ENCODE results near the gene LANCL3. TPM values are rescaled to one million over a fixed set of nuclear protein-coding genes. Genes with fewer than 3 reads are reported as not detected.

The LANCL3 gene
- total RNA-seq, 1 donor from 2014 or later, result 0.02 TPM

- no peak for DNase-seq (ENCODE audit: low spot score)
- no peaks in the 10 kb centered on the region for H3F3A ChIP-seq (ENCODE audit: low read depth)
- peaks cover 4% of the 10 kb centered on the region for H3K9me3 ChIP-seq (ENCODE audit: low read depth)
- H3K27ac ChIP-seq, result no peak overlapping the region
- no peak overlapping the region for H3K4me2 ChIP-seq
- no peaks in the 10 kb centered on the region for H4K20me1 ChIP-seq (ENCODE audit: low read depth)
- H3K9ac ChIP-seq, result no peak overlapping the region
- H3K4me1 Mint-ChIP-seq, result no peaks in the 10 kb centered on the region
- H3K27me3 Mint-ChIP-seq (ENCODE audit: insufficient read depth, low read depth), result no peaks in the 10 kb centered on the region
- no peaks in the 10 kb centered on the region for H3K36me3 ChIP-seq
- H3K4me3 ChIP-seq, result no peak overlapping the region
- no peak overlapping the region for H3K4me3 Mint-ChIP-seq
- H3K79me2 ChIP-seq (ENCODE audit: low read depth), result no peaks in the 10 kb centered on the region
- no peaks in the 10 kb centered on the region for H3K9me3 Mint-ChIP-seq
- H3K27ac Mint-ChIP-seq, result no peak overlapping the region
- H2AFZ ChIP-seq (replicated peaks), result no peak overlapping the region
- H3K36me3 Mint-ChIP-seq, result no peaks in the 10 kb centered on the region
- no peaks in the 10 kb centered on the region for H3K4me1 ChIP-seq
- H3K27me3 ChIP-seq, result no peaks in the 10 kb centered on the region
- TF ChIP-seq EZH2 (IDR thresholded peaks at IDR 0.05) (no peak), EZH2phosphoT487 (IDR thresholded peaks at IDR 0.05) (no peak)
- TF ChIP-seq, protein P1, sequence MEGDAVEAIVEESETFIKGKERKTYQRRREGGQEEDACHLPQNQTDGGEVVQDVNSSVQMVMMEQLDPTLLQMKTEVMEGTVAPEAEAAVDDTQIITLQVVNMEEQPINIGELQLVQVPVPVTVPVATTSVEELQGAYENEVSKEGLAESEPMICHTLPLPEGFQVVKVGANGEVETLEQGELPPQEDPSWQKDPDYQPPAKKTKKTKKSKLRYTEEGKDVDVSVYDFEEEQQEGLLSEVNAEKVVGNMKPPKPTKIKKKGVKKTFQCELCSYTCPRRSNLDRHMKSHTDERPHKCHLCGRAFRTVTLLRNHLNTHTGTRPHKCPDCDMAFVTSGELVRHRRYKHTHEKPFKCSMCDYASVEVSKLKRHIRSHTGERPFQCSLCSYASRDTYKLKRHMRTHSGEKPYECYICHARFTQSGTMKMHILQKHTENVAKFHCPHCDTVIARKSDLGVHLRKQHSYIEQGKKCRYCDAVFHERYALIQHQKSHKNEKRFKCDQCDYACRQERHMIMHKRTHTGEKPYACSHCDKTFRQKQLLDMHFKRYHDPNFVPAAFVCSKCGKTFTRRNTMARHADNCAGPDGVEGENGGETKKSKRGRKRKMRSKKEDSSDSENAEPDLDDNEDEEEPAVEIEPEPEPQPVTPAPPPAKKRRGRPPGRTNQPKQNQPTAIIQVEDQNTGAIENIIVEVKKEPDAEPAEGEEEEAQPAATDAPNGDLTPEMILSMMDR (IDR thresholded peaks at IDR 0.05), result no peak
These were observed 95.7 kb downstream of the LANCL3 start for GRCh38 chrX:37667141-37667540.

GRCh38 chrX:37672563-37672962 lies 101.1 kb downstream of the LANCL3 start:
- Mint-ChIP-seq H3K27ac (no peak overlapping the region), H3K4me1 (no peaks in the 10 kb centered on the region), H3K27me3 (ENCODE audit: insufficient read depth, low read depth) (no peaks in the 10 kb centered on the region), H3K36me3 (no peaks in the 10 kb centered on the region), H3K4me3 (no peak overlapping the region), H3K9me3 (no peaks in the 10 kb centered on the region)
- Histone ChIP-seq H3K4me2 (no peak overlapping the region), H3K36me3 (no peaks in the 10 kb centered on the region), H3K4me3 (no peak overlapping the region), H4K20me1 (ENCODE audit: low read depth) (no peaks in the 10 kb centered on the region), H3F3A (ENCODE audit: low read depth) (no peaks in the 10 kb centered on the region), H3K27ac (no peak overlapping the region), H3K9me3 (ENCODE audit: low read depth) (peaks cover 4% of the 10 kb centered on the region), H3K9ac (no peak overlapping the region), H3K4me1 (no peaks in the 10 kb centered on the region), H2AFZ (replicated peaks) (no peak overlapping the region), H3K27me3 (no peaks in the 10 kb centered on the region), H3K79me2 (ENCODE audit: low read depth) (no peaks in the 10 kb centered on the region)
- TF ChIP-seq, protein P1 (IDR thresholded peaks at IDR 0.05), result no peak
- TF ChIP-seq EZH2phosphoT487 (IDR thresholded peaks at IDR 0.05) (no peak), EZH2 (IDR thresholded peaks at IDR 0.05) (no peak)
- no peak for DNase-seq (ENCODE audit: low spot score)

DNA sequence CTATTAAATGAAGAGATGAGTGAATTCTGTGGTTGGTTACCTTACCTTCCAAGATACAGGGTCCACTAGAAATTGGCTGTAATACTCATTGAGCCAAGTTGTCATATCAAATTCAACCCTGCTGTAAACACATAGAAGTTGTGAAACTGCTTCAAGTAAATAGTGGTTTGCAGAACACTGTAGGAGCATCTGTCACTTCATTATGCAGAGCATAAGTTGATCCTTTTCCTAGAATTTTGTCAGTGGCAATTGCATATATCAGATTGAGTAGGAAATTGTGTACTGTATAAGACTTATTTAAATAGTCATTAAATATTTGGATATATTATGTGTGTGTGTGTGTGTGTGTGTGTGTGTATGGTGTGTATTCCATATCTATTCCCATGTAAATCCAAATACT lies 105.3 kb downstream of the LANCL3 start:
- no peaks in the 10 kb centered on the region for H3K27me3 Mint-ChIP-seq (ENCODE audit: insufficient read depth, low read depth)
- H3K27me3 ChIP-seq, result no peaks in the 10 kb centered on the region
- no peaks in the 10 kb centered on the region for H3F3A ChIP-seq (ENCODE audit: low read depth)
- no peak overlapping the region for H3K4me3 Mint-ChIP-seq
- no peak for DNase-seq (ENCODE audit: low spot score)
- H3K9me3 Mint-ChIP-seq, result no peaks in the 10 kb centered on the region
- no peak overlapping the region for H3K9ac ChIP-seq
- no peak overlapping the region for H2AFZ ChIP-seq (replicated peaks)
- TF ChIP-seq, protein P1 (IDR thresholded peaks at IDR 0.05), result no peak
- TF ChIP-seq EZH2phosphoT487 (IDR thresholded peaks at IDR 0.05) (no peak), EZH2 (IDR thresholded peaks at IDR 0.05) (no peak)
- no peak overlapping the region for H3K27ac ChIP-seq
- H3K4me3 ChIP-seq, result no peak overlapping the region
- no peak overlapping the region for H3K4me2 ChIP-seq
- H3K79me2 ChIP-seq (ENCODE audit: low read depth), result no peaks in the 10 kb centered on the region
- no peaks in the 10 kb centered on the region for H3K36me3 ChIP-seq
- H3K27ac Mint-ChIP-seq, result no peak overlapping the region
- H3K4me1 ChIP-seq, result no peaks in the 10 kb centered on the region
- no peaks in the 10 kb centered on the region for H3K4me1 Mint-ChIP-seq
- H4K20me1 ChIP-seq (ENCODE audit: low read depth), result no peaks in the 10 kb centered on the region
- no peaks in the 10 kb centered on the region for H3K36me3 Mint-ChIP-seq
- H3K9me3 ChIP-seq (ENCODE audit: low read depth), result no peaks in the 10 kb centered on the region

Data from neural progenitor cell (in vitro differentiated cells).